Peyer's patch (tissue), 4 donors: ENCODE results near the gene CFAP73. TPM values are rescaled to one million over a fixed set of nuclear protein-coding genes. Genes with fewer than 3 reads are reported as not detected.

Experiments
- DNase-seq, 3 donors: peaks; one replicate each; pipeline ENCODE4 v3.0.0-alpha.2; 2017 to 2019
- H3K27ac ChIP-seq, 4 donors: fragments of 200-600 bp; sonication (generic); one replicate each; pipeline ENCODE4 v1.5.1; 2016 to 2019
- H3K27me3 ChIP-seq, 2 donors: fragments of 200-600 bp; sonication (generic); one replicate each; pipeline ENCODE4 v1.5.1; 2019
- H3K36me3 ChIP-seq, 3 donors: fragments of 200-600 bp; sonication (generic); one replicate each; pipeline ENCODE4 v1.5.1; 2016 to 2019
- H3K4me1 ChIP-seq, 4 donors: fragments of 200-600 bp; sonication (generic); one replicate each; pipeline ENCODE4 v1.5.1; 2016 to 2019
- H3K4me3 ChIP-seq, 4 donors: fragments of 200-600 bp; sonication (generic); 1 replicate in 3 of 4; 2 replicates in 1 of 4; pipeline ENCODE4 v1.5.1; 2016 to 2019; ENCODE audit warnings: mild to moderate bottlenecking in 1 of 4
- H3K9me3 ChIP-seq, 4 donors: fragments of 200-600 bp; sonication (generic); one replicate each; pipeline ENCODE4 v1.5.1; 2016 to 2019; ENCODE audit warnings: mild to moderate bottlenecking in 1 of 4
- POLR2A ChIP-seq, 2 donors: fragments of 450-650 bp; IDR thresholded peaks; one replicate each; pipeline ENCODE4 v1.5.1; 2017; ENCODE audit warnings: antibody characterized with exemption in 2 of 2, mild to moderate bottlenecking in 2 of 2, moderate library complexity in 2 of 2
- total RNA-seq, 4 donors: library from RNA; depleted of rRNA; stranded (reverse); fragments of >200 nt; gene quantifications; one replicate each; pipeline ENCODE4 v1.1.0, GENCODE V29; 2016
- TF ChIP-seq, protein P1 (sequence below), 6 experiments: fragments of 450-650 bp in 4 of 6; fragments of 200-600 bp in 2 of 6; sonication (generic) in 1 of 6; IDR thresholded peaks; one replicate each; pipeline ENCODE4 v1.5.1; 2017 to 2019; ENCODE audit warnings: antibody characterized with exemption in 6 of 6, mild to moderate bottlenecking in 3 of 6, moderate library complexity in 1 of 6

CFAP73 gene
- total RNA-seq, 4 donors from 2014 or later = not detected

DNA sequence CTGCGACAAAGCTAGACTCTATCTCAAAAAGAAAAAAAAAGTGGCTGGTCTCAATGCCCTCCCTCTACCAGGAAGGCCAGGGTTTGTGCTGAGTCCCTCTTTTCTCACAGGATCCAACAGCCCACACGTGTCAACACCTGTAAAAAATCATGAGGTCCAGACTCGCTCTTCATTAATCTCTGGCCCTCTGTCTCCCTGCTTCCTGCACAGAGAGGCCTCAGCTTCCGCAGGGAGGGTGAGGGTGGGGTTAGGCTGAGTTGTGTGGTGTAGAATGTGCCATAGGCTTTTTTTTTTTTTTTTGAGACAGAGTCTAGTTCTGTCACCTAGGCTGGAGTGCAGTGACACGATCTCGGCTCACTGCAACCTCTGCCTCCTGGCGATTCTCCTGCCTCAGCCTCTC, 6.1 kb downstream of the CFAP73 start:
- H3K27ac ChIP-seq = no peak overlapping the region
- no peak for DNase-seq
- TF ChIP-seq POLR2A (IDR thresholded peaks at IDR 0.05) = no peak
- TF ChIP-seq, protein P1, sequence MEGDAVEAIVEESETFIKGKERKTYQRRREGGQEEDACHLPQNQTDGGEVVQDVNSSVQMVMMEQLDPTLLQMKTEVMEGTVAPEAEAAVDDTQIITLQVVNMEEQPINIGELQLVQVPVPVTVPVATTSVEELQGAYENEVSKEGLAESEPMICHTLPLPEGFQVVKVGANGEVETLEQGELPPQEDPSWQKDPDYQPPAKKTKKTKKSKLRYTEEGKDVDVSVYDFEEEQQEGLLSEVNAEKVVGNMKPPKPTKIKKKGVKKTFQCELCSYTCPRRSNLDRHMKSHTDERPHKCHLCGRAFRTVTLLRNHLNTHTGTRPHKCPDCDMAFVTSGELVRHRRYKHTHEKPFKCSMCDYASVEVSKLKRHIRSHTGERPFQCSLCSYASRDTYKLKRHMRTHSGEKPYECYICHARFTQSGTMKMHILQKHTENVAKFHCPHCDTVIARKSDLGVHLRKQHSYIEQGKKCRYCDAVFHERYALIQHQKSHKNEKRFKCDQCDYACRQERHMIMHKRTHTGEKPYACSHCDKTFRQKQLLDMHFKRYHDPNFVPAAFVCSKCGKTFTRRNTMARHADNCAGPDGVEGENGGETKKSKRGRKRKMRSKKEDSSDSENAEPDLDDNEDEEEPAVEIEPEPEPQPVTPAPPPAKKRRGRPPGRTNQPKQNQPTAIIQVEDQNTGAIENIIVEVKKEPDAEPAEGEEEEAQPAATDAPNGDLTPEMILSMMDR (IDR thresholded peaks at IDR 0.05) = no peak
- peaks cover 0 to 10% of the 10 kb centered on the region in 2 donors for H3K27me3 ChIP-seq
- H3K36me3 ChIP-seq = peaks cover 0 to 31% (median 0%) of the 10 kb centered on the region in 3 donors
- H3K9me3 ChIP-seq = no peaks in the 10 kb centered on the region
- no peak overlapping the region for H3K4me3 ChIP-seq
- peaks cover 0 to 25% (median 10%) of the 10 kb centered on the region in 4 donors for H3K4me1 ChIP-seq

GRCh38 chr12:113157218-113157859, 7.8 kb downstream of the CFAP73 start:
- no peak overlapping the region for H3K4me3 ChIP-seq
- DNase-seq = no peak
- H3K27me3 ChIP-seq = peaks cover 0 to 10% of the 10 kb centered on the region in 2 donors
- no peak for TF ChIP-seq POLR2A (IDR thresholded peaks at IDR 0.05)
- TF ChIP-seq, protein P1 (IDR thresholded peaks at IDR 0.05) = no peak
- H3K36me3 ChIP-seq = peaks cover 0 to 48% (median 0%) of the 10 kb centered on the region in 3 donors
- H3K9me3 ChIP-seq = no peaks in the 10 kb centered on the region
- peaks cover 0 to 25% (median 10%) of the 10 kb centered on the region in 4 donors for H3K4me1 ChIP-seq
- no peak overlapping the region for H3K27ac ChIP-seq

DNA sequence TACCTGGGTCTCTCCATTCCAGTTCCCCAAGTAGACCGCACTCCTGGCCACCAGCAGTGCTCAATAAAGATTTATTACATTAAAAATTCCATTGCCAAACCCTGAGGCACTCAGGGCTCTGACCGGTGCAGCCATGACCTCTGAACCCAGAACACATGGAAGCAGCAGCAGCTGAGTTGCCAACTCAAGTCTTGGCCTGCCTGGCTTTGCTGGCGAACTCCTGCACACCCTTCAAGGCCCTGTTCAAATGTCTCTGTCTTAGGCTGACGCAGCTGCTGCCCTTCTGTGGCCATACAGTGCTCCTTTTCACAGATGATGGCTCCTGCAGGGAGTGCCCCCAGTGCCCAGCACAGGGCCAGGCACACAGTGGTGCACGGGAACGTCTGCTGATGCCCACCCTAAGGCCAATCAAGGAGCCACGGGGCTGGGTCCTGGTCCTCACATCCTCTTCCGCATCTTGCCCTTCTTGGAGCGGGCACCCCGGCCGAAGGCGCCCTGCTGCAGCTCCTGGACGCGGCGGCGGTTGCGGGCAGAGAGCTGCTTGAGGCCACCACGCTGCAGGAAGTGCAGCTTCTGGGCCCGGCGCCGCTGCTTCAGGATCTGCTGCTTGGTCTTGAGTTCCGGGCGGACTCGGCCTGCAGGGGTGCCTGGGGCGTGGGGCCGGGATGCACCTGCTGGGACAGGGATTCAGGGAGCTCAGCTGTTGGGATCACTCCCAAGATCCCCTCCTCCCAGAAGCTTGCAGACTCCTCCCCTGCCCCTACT, 9.1 kb downstream of the CFAP73 start:
- DNase-seq = no peak
- Histone ChIP-seq H3K4me1 (peaks cover 0 to 13% (median 6%) of the 10 kb centered on the region in 4 donors), H3K36me3 (peaks cover 0 to 61% (median 0%) of the 10 kb centered on the region in 3 donors), H3K27ac (no peak overlapping the region), H3K9me3 (no peaks in the 10 kb centered on the region), H3K27me3 (peaks cover 0 to 10% of the 10 kb centered on the region in 2 donors), H3K4me3 (no peak overlapping the region)
- TF ChIP-seq POLR2A (IDR thresholded peaks at IDR 0.05) = no peak
- TF ChIP-seq, protein P1 (IDR thresholded peaks at IDR 0.05) = no peak

GRCh38 chr12:113159937-113160336, 10.4 kb downstream of the CFAP73 start:
- TF ChIP-seq, protein P1 (IDR thresholded peaks at IDR 0.05) = no peak
- no peak for TF ChIP-seq POLR2A (IDR thresholded peaks at IDR 0.05)
- DNase-seq = no peak
- H3K4me1 ChIP-seq = peaks cover 0 to under 1% (median 0%) of the 10 kb centered on the region in 4 donors
- H3K9me3 ChIP-seq = no peaks in the 10 kb centered on the region
- no peak overlapping the region for H3K4me3 ChIP-seq
- H3K27ac ChIP-seq = no peak overlapping the region
- H3K27me3 ChIP-seq = peaks cover 0 to 4% of the 10 kb centered on the region in 2 donors
- H3K36me3 ChIP-seq = peaks cover 0 to 74% (median 0%) of the 10 kb centered on the region in 3 donors

DNA sequence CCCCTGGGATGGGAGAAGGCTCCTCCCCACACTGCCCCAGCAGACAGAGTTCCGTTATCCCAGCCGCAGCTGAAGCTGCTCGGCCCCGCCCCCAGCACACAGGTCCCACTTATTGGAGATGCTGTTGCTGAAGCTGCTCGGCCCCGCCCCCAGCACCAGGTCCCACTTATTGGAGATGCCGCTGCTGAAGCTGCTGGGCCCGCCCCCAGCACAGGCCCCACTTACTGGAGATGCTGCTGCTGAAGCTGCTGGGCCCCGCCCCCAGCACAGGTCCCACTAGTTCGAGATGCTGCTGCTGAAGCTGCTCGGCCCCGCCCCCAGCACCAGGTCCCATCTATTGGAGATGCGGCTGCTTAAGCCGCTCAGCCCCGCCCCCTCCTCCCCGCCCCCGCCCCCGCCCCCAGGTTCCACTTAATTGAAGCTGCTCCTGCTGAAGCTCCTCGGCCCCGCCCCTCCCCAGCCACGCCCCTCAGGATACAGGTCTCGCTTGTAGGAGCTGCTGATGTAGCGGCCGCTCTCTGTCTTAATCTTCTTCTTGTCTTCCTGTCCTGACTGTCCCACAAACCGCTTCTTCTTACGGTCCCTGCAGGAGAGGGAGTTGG, 12.0 kb downstream of the CFAP73 start:
- no peaks in the 10 kb centered on the region for H3K27me3 ChIP-seq
- no peak for TF ChIP-seq POLR2A (IDR thresholded peaks at IDR 0.05)
- TF ChIP-seq, protein P1 (IDR thresholded peaks at IDR 0.05) = no peak
- no peaks in the 10 kb centered on the region for H3K4me1 ChIP-seq
- H3K27ac ChIP-seq = no peak overlapping the region
- peaks cover 0 to 90% (median 0%) of the 10 kb centered on the region in 3 donors for H3K36me3 ChIP-seq
- H3K4me3 ChIP-seq = no peak overlapping the region
- no peak for DNase-seq
- no peaks in the 10 kb centered on the region for H3K9me3 ChIP-seq
